ENCODE data around the gene TBX3. TPM values are rescaled to one million over a fixed set of nuclear protein-coding genes. Genes with fewer than 3 reads are reported as not detected.

The TBX3 gene
- total and polyA plus RNA-seq, 8 donors: 0.60 to 4.6 (median 1.7) TPM

GRCh38 chr12:114638790-114639435 is 45.1 kb downstream of the TBX3 start:
- Histone ChIP-seq H3K27me3 (no peaks in the 10 kb centered on the region), H3K4me1 (no peaks in the 10 kb centered on the region), H3K36me3 (no peaks in the 10 kb centered on the region), H3K27ac (no peak overlapping the region), H3K9me3 (no peaks in the 10 kb centered on the region), H3K4me3 (no peak overlapping the region)
- WGBS, 2 donors: 52 to 55% methylated on average over 6 of the region's 6 CpGs
- no peak for TF ChIP-seq CTCF (IDR thresholded peaks at IDR 0.05)
- DNase-seq (no peak), ATAC-seq (no peak), FAIRE-seq (no peak)
- intact Hi-C loops (cut with DNase I): no loop called here

- Histone ChIP-seq H3K9me3 (no peaks in the 10 kb centered on the region), H3K27ac (no peak overlapping the region), H3K4me3 (no peak overlapping the region), H3K36me3 (no peaks in the 10 kb centered on the region), H3K4me1 (no peaks in the 10 kb centered on the region), H3K27me3 (peaks cover 0 to 5% (median 0%) of the 10 kb centered on the region in 4 donors)
- 50 to 52% methylated on average over 15 of the region's 15 CpGs for WGBS, 2 donors
- no peak for TF ChIP-seq CTCF (IDR thresholded peaks at IDR 0.05)
- DNase-seq: no peak
- FAIRE-seq: no peak
- no peak for ATAC-seq
- intact Hi-C loops (cut with DNase I): no loop called here
Observed at GRCh38 chr12:114636723-114637480, 47.1 kb downstream of the TBX3 start.

GRCh38 chr12:114631242-114631641 is 52.7 kb downstream of the TBX3 start:
- no peak overlapping the region for H3K27ac ChIP-seq
- intact Hi-C loops (cut with DNase I): no loop called here
- DNase-seq (no peak), ATAC-seq (no peak), FAIRE-seq (no peak)
- H3K9me3 ChIP-seq: no peaks in the 10 kb centered on the region
- 35 to 43% methylated on average over 7 of the region's 7 CpGs for WGBS, 2 donors
- no peak overlapping the region for H3K4me3 ChIP-seq
- H3K4me1 ChIP-seq: no peaks in the 10 kb centered on the region
- H3K36me3 ChIP-seq: no peaks in the 10 kb centered on the region
- no peak for TF ChIP-seq CTCF (IDR thresholded peaks at IDR 0.05)
- peaks cover 0 to 5% (median 0%) of the 10 kb centered on the region in 4 donors for H3K27me3 ChIP-seq

- Histone ChIP-seq H3K27ac (no peak overlapping the region), H3K27me3 (peaks cover 0 to 5% (median 0%) of the 10 kb centered on the region in 4 donors), H3K36me3 (no peaks in the 10 kb centered on the region), H3K9me3 (no peaks in the 10 kb centered on the region), H3K4me1 (no peaks in the 10 kb centered on the region), H3K4me3 (no peak overlapping the region)
- FAIRE-seq: no peak
- no peak for DNase-seq
- intact Hi-C loops (cut with DNase I): no loop called here
- TF ChIP-seq CTCF (IDR thresholded peaks at IDR 0.05): no peak
- ATAC-seq: no peak
- WGBS, 2 donors: 47 to 55% methylated on average over 5 of the region's 5 CpGs
Observed at GRCh38 chr12:114628199-114628598, 55.8 kb downstream of the TBX3 start.

- intact Hi-C loops (cut with DNase I): no loop called here
- Histone ChIP-seq H3K4me1 (no peaks in the 10 kb centered on the region), H3K9me3 (no peaks in the 10 kb centered on the region), H3K27ac (no peak overlapping the region), H3K4me3 (no peak overlapping the region), H3K36me3 (no peaks in the 10 kb centered on the region), H3K27me3 (peaks cover 0 to 2% (median 0%) of the 10 kb centered on the region in 4 donors)
- DNase-seq: no peak
- no peak for ATAC-seq
- no peak for TF ChIP-seq CTCF (IDR thresholded peaks at IDR 0.05)
- no peak for FAIRE-seq
Observed at GRCh38 chr12:114627393-114627792, 56.6 kb downstream of the TBX3 start.
